GM12873 (cell line): ENCODE measurements around the gene DNER.

Experiments
- CTCF ChIP-seq: IDR thresholded peaks from 2 replicates; pipeline ENCODE4 v1.5.1; 2012; ENCODE audit warnings: low read depth, mild to moderate bottlenecking, moderate library complexity, low read length, control low read depth; ENCODE audit not compliant: insufficient read depth; ENCODE audit errors: missing control alignments

Gene DNER

DNA sequence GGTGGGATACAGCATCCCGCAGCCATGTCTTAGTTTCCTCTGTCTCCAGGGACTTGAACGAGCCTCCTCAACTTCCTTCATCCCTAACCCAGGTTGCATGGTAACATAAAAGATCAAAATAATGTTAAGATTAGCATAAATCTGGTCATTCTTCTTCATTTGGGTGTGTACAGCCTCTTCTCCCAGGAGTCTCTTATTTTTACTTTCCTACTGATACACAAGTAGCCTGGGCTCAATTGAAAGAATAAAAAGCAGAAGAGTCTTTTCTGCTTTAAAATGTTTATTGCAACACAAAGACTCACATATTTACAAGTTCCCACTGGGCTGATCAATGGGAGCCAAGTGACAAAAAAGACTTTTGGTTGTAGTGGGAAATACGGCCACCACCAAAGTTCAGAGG, 305.4 kb downstream of the DNER start:
- no peak for TF ChIP-seq CTCF

DNA sequence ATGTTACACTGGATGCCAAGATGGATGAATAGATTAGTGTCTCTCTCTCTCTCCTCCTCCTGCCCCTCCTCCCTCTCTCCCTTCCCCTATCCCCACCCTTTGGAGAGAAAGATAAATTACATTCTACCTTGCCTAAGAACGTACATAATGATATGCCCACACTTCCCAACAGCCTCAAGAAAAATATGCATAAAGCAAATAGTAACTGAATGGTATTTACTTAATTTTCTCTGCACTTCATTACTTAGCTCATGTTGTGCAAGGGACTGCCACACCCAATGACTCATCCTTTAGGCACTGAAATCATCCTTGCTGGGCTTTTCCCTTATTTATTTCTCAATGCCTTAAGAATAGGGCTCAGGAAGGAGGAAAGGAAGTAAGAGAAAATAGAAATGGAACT, 306.0 kb downstream of the DNER start:
- no peak for TF ChIP-seq CTCF

DNA sequence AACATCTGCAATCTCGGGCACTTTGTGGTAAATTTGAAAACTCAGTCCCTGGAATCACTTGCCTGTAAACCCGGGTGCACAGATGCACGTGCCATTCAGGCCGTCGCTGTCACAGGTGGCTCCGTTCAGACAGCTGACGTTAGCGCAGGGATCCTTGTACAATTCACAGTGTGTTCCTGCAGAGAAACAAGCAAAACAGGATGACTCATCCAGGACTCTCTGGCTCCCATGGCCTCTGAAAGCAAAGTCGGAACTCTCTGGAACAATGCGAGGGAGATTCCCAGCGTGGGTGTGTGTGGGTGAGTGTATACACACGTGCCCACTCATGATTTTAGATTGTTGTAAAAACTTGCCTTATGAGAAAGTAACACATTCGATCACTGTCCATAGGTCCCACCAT, 307.2 kb downstream of the DNER start:
- TF ChIP-seq CTCF = no peak

- TF ChIP-seq CTCF = no peak
These were observed 308.6 kb downstream of the DNER start for GRCh38 chr2:229405796-229406195.

DNA sequence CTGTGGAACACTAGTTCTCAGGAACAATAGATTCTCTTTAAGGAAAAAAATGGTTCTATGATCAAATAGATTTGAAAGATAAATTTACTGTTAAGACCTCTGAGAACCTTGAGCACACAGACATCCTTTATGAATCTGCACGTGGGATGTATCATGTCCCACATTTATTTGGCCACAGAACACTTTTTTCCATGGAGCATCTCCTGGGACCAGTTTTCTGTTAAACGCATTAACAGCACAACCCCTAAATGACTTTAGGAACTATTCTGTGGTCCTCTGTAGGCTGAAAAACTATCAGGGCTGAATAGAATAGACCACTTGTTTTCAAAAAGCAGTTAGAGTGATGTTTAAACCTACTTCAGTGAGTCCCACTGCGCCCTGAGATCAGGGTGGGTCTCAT, 311.1 kb downstream of the DNER start:
- TF ChIP-seq CTCF = no peak

DNA sequence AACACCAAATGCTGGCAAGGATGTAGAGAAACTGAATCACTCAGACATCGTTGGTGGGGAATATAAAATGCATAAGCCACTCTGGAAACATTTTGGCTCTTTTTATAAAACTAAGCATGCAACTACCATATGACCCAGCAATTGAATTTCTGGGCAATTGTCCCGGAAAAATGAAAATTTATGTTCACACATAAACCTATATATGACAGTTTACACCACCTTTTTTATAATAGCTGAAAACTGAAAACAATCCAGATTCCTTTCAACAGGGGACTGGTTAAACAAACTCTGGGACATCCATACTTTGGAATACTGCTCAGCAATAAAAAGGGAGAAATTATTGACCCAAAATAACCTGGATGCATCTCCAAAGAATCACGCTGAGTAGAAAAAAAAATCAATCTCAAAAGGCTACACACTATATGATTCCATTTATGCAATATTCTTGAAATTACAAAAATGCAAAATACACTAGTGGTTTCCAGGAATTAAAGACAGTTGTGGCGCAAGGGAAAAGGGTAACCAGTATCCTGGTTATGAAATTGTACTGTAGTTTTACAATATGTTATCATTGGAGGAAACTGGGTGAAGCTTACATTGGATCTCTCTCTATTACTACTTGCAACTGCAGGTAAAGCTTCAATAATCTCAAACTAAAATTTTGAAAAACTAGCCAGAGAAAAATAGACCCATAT, 313.0 kb downstream of the DNER start:
- TF ChIP-seq CTCF = no peak

GRCh38 chr2:229393926-229394325, 320.4 kb downstream of the DNER start:
- TF ChIP-seq CTCF = no peak
